HG02678 (cell line): ENCODE data around the gene PANK1.
"Not testable (repeated sequence)": the region's sequence is repeated elsewhere in the genome, so short reads cannot be mapped to it uniquely, and the experiment has no call there.

Experiments used
- ATAC-seq: cut with Tn5 transposase; IDR thresholded peaks from one replicate; pipeline ENCODE4 v1.9.1; 2021; ENCODE audit warnings: mild to moderate bottlenecking, moderate library complexity; ENCODE audit not compliant: unreplicated experiment

The PANK1 gene

DNA sequence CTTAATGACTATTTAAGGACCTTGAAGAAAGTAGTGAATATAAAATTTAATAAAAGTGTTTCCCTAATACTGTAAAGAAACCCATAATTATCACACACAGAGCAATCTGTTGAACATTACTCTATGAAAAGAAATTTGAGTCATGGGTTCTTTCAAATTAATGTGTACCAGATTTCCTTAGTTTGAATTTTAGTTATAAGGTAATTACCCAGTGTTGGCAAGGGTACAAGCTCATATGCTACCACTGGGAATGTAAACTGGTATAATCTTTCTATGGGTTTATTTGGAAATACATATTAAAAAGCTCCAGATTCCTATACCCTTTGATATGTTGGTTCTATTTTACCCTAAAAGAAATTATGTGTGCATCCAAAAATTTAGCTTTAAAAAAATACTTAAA is 22.9 kb downstream of the PANK1 start:
- no peak for ATAC-seq

DNA sequence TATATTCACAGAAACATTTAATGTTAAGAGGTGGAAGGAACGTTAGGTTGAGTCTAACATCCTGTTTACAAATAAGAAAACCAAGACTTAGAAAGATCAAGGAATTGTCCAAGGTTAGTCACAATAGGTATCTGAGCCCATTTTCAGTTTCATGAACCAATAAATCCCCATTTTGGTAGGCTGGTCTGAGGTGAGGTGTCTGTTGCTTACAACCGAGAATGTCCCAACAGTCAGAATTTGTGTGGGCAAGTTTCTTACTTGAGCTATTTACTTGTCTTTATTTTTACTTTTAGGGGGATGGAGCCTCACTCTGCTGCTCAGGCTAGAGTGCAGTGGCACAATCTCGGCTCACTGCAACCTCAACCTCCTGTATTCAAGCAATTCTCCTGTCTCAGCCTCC is 23.6 kb downstream of the PANK1 start:
- no peak for ATAC-seq

DNA sequence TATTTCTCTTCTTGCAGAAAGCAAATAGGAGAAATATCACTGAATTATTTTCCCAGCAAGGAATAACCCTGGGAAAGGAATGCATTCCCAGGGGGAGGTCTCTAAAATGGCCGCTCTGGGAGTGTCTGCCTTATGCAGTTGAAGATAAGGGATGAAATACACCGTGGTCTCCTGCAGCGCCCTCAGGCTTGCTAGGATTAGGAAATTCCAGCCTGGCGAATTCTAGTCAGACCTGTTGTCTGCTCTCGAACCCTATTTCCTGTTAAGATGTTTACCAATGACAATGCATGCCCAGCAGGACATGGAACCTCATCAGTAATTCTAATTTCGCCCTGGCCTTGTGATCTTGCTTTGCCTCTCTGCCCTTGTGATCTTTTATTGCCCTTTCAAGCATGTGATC is 24.7 kb downstream of the PANK1 start:
- ATAC-seq: not testable (repeated sequence)

DNA sequence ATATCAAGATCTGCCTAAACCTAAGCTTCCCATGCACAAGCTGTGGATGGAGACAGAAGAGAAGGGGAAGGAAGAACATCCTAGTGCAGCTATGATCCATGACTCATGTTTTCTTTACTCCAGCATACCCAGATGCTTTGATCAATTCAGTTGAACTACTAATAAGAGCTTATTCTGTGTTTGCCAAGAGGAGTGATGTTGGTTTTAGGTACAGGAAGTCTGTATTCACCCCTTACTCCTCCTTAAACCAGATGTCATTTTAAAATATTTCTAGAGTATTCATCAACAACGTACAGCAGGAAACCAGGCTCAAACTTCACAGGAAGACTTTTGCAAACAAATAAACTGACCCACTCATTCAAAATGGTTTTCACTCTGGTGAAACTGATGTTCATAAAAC is 29.2 kb downstream of the PANK1 start:
- no peak for ATAC-seq

DNA sequence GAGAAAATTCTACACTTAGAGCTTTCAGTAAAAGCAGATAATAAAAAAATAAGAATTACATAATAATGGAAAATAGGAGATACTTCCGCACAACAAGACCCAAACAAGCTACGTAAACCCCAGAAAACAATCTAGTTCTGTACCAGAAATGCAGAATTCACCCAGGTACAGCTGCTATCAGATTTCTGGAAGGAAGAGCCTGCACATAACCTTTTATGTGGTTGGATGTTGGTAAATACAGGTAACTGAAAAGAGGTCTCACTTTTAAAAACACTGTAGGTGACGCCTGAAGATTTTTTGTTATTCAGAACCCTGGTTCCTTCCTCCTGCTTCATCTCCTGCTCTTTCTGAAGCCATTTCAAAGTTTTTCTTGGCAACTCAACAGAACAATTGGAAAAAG is 29.9 kb downstream of the PANK1 start:
- ATAC-seq: no peak

DNA sequence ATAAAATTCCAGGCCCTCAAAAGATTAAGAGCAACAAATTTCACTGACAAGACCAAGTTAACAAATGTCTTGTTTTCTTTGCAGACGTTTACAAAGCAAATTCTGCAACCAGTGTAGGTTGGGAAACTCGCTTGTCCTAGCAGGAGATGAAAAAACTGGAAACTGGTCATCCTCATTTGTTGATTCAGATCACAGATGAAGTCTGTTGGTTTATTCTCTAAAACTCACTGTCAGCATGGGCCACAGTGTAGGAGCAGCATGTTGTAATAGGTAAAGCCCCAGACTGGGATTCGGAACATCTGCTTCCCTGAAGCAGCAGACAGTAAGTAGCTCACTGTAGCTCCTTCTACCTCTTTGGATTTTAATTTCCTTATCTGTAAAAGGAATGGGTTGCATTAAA is 31.5 kb downstream of the PANK1 start:
- ATAC-seq: no peak

DNA sequence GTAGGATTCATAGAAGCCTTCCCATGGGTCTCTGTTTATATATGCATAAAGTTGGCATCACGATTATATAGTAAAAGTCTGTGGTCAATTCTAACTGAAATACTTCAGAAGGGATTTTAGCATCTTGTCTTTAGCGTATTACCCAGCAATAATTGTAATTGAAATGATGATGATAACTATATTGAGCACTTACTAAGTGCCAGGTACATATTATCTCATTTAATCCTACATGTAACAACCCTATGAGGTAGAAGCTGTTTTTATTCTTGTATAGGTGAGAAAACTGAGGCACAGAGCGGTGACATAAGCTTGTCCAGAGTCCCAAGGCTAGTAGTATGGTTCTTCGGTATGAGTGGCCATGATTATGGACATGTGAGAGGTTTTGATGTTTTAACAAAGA is 33.8 kb downstream of the PANK1 start:
- no peak for ATAC-seq

DNA sequence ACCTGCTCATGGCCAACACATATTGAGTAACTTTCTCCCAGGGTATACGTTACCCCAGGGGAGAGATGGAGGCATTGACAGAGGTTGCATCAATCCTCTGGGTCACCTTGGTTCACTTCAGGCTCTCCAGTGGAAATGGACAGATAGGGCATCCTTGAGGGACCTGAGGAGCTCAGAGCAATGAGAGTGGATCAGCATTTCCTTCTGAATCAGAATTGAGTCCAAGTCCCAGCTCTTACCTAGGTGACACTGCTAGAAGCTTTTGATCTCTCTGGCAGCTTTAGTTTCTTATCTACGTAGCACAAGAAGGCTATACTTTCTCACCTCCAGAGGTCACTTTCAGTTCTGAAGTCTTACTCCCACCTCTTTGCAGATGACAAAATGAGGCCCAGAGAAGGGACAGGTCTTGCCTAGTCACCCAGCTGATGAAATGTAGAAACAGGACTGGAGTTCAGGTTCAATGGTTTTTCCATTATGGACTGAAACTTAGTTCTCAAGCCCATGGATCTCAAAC is 35.2 kb downstream of the PANK1 start:
- peak; percentile 97 for ATAC-seq

DNA sequence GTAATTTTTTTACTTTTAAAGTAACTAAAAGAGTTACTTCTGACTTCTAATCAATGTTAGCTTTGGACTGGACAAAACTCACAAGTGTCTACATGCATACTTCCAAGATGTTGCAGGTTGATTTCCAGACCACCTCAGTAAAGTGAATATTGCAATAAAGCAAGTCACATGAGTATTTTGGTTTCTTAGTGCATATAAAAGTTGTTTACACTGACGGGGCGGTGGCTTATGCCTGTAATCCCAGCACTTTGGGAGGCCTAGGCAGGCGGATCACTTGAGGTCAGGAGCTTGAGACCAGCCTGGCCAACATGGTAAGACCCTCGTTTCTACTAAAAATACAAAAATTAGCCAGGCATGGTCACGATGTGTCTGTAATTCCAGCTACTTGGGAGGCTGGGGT is 40.8 kb downstream of the PANK1 start:
- ATAC-seq: no peak

DNA sequence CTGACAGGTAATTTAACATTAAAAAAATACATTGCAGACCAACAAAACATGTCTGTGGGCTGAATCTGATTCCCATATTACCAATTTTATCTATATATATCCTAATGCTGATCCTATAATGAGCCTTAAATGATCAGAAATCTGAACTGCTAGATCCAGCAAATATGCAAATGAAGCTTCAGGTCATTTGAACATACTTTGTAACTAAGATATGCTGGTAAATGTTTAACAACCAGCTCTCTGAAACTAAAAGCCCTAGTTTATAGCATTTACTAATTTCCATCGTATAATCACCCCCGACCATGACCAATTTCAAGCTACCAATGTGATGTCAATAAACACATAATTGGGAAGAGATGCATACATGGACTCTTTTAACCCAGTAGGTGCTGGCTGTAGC is 42.1 kb downstream of the PANK1 start:
- ATAC-seq: no peak

DNA sequence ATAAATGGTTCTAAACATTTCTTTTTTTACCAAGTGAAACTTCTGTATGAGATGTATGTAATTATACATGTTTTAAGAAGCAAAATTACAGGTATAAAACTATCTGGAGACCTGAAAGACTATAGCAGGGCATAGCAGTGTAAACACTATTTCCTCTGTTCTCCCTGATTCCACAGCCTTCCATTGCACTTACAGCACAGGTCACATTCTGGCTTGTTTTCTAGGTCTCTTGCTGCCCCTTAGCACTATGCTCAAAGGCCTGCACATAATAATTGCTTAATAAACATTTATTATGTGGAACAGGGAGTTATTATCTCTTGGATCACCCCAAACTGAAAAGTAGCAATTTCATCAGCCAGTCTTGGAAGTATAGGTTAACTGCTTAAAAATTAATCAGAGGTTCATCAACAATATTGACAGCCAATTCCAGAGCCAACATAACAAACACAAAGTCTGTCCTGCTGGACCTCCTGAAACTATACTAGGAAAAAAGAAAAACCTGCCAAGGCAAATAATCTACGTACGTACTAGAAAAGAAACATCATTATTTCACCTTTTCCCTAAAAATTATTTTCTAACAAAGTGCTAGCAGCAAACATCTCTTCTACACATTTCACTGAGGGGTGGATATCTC is 43.2 kb downstream of the PANK1 start:
- no peak for ATAC-seq

DNA sequence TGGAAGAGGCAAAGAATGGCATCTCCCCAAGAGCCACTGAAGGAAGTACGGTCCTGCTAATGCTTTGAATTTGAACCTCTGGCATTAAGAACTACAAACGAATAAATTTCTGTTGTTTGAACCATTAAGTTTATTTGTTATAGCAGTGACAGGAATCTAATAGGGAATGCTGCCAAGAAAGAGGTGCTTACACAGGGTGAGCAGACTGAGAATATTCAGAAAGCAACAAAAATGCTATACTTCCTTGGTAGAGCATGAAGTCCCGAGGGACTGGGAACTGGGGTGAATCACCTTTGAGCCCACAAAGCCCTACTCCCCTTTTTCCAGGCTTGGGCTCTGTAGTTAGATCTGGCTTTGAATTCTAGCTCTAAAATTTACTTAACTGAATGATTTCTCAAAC is 45.0 kb downstream of the PANK1 start:
- ATAC-seq: no peak

DNA sequence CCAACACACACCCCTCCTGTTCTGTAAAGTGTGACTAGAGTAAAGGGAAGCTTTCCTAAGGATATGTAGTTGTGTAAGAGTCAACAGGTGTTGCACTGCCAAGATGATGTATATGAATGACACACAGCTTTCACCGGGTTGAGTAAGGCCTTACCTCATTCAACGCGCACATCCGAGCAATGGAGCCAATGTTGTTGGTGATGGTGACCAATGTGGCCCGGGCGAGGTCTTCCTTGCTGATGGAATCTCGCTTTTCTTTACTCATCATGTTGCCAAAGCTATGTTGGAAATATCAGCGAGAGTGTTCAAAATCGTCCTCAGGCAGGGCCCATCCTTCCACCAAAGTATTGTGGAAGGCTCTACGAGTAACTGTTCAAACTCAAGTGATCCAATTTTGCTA is 52.0 kb downstream of the PANK1 start:
- ATAC-seq: no peak

DNA sequence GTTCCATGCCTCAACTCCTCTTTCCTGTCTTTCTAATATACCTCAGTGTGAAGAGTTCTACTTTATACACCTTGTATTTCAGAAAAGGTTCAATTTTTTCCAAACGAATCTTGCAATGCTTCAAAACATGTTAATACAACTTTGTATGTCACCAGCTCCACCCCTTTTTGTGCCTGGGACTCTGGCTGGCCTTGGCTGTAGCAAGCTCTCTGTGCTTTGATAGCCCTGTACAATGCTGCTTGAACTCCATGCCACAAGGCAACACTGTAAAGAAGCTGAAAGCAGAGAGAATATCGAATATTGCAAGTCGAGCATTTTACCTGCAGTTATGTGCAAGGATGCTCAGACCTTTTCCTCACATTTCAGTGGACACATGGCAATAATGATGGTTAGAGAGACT is 52.5 kb downstream of the PANK1 start:
- ATAC-seq: no peak

DNA sequence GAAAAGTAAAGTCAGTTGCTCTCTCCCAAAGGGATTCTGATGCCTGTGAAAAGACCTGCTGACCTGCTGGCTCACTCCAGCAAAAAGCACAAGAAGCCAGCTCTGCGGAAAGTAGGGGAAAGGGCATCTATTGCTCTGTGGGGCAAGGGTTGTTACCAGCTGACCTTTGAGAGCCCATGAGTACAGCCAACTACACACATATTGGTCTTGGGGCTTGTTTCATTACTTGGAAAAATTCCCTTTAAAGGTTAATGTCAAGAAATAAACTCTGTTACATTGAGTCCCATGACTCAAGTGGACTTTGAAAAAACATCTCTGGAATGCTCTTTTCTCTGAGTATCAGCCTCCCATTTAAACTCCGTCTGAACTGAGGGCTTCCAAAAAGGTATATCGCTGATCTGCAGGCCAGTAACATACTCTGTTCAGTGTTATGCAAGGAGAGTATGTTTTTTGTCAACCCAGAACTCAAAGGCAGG is 53.2 kb downstream of the PANK1 start:
- no peak for ATAC-seq

DNA sequence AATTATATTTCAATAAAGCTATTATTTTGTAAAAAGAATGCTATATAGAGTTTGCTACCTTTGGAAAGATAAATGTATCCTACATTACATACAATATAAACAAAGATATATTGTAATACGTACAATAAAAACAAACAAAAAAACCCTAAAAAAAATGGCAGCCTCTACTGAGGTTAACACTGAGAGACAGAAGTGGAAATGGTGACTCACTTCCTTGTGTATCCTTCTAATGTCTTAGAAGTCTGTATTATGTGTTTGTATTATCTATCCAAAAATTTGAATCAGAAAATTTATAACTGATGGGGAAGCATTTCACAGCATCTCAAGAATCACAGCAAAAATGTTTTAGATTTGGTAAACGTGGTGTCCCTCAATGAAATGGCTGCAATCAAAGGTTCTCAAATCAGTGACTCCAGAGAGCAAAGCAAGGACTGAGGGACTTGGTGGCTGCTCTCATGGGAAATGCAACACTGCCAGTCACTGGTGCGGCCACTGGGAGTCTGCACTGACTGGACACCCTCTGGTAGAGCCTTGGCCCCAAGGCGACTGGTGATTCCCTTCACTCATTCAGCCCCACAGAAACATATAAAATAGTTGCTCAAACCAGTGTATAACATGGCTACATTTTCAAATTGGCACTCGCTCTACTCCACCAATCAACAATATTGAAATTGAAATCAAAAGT is 53.8 kb downstream of the PANK1 start:
- ATAC-seq: no peak

DNA sequence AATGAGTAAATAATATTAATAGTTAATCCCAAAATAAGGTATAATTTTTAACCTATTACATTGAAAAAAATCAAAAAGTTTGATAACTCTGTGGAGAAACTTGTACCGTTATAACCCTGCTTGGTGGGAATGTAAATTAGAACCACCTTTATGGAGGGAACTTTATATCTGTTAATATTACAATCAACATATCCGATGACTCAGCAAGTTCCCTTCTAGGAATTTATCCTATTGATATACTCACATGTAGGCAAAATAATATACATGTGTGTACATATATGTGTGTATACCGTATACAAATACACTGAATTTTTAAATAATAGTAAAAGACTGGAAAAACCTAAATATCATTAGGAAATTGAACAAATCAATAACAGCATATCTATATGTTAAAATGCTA is 54.7 kb downstream of the PANK1 start:
- no peak for ATAC-seq

DNA sequence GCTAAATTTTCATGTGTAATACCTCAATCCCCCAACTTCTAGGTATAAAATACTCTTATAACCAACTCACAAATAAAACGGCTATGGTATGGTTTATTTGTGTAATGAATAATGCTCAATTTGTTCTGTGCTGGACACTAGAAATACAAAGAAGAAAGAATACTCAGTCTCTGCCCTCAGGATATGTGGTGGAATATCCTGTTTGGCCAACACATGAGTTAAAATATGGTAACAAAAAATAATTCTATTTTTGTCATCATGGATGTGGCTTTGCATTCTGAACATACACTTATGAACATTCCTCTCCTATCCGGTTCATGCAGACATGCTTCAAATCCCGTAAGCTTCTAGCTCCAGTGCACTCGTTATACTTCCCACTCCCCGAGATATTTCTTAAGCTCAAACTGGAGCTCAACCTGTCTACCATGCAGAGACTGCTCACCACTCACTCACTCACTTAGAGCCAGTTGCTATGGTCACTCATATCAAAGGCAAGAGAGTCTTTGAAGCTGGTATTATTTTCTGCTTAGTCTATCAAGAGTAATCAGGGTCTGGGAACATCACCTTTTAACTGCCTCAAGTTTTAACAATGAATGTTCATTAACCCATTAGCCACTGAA is 55.8 kb downstream of the PANK1 start:
- no peak for ATAC-seq

DNA sequence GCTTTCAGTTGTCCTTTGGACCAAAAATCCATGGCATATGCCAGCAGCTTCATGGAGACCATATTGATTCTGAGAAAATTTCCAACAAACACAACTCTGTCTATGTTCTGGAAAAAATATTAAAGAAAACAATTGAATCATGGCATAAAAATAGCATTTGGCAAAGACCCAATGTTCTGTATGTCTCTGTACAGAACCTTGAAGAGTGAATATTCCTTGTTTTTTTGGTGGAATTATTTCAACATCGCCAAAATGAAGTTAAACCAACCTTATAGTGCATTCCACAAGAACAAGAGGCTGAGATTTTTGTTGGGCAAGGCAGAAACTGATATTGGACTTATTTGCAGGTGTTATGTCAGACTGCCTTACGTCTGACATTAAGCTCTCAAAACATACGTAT is 56.4 kb downstream of the PANK1 start:
- no peak for ATAC-seq

DNA sequence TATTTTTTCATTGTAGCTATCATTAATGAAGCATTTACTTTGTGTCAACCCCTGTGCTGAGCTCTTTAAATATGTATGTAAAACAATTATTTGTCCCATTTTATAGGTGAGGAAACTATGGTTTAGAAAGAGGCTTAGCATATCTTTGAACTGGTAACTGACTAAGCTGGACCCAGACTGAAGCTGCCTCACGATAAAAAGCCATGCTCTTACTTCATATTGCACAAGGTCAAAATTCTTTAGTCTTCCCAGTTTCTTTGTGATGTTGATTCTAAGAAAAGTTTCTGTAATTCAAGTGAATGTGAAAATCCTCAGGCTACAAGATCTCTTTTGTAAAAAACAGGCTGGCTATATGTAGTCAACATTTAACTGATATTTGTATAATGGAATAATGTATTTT is 63.0 kb downstream of the PANK1 start:
- ATAC-seq: no peak

DNA sequence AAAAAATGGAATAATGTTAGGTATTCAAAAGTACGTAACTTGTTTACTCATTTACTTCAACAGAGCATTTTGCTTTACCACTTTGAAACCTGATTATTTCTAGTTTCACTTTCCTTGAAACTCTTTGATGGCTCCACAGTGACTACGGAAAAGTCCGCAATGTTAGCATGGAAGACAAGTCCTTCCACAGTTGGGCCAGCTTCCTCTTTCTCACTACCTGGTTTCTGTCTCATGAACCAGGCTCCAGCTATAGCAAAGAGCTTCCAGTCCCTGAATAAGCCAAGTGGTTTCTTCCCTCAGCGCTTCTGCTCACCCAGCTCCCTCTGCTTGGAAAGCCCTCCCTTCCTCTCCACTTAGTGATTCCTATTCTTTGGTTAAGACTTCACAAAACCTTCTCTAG is 64.8 kb downstream of the PANK1 start:
- no peak for ATAC-seq

DNA sequence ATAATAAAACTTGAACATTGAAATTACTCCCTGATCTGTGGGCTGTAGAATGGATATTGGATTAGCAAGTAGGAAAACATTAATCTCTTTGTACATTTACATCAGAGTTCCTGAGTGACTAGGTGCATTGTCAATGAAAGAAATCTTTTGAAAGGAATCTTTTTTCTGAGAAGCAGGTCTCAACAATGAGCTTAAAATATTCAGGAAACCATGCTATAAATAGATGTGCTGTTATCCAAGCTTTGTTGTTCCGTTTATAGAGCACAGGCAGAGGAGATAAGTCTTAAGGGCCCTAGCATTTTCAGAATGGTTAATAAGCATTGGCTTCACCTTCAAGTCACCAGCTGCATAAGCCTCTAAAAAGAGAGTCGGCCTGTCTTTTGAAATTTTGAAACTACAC is 68.3 kb downstream of the PANK1 start:
- no peak for ATAC-seq
